Testis (tissue), 3 donors: Measurements from ENCODE around the gene SLC4A8. TPM values are rescaled to one million over a fixed set of nuclear protein-coding genes. Genes with fewer than 3 reads are reported as not detected.

ENCODE experiments used
- DNase-seq: peaks from one replicate; pipeline ENCODE4 v3.0.0-alpha.2; 2019
- H3K27ac ChIP-seq, 2 donors: fragments of 200-600 bp; sonication (generic); one replicate each; pipeline ENCODE4 v1.5.1; 2019
- H3K27me3 ChIP-seq: fragments of 200-600 bp; sonication (generic); one replicate; pipeline ENCODE4 v1.5.1; 2019
- H3K36me3 ChIP-seq: fragments of 200-600 bp; sonication (generic); one replicate; pipeline ENCODE4 v1.5.1; 2017; ENCODE audit warnings: low read depth; ENCODE audit errors: missing control alignments
- H3K4me1 ChIP-seq: fragments of 200-600 bp; sonication (generic); one replicate; pipeline ENCODE4 v1.5.1; 2019
- H3K4me3 ChIP-seq, 2 donors: fragments of 200-600 bp; sonication (generic); one replicate each; pipeline ENCODE4 v1.5.1; 2017 to 2019
- H3K9me3 ChIP-seq: fragments of 200-600 bp; sonication (generic); one replicate; pipeline ENCODE4 v1.5.1; 2017
- POLR2A ChIP-seq: fragments of 450-650 bp; IDR thresholded peaks from one replicate; pipeline ENCODE4 v1.6.1; 2017; ENCODE audit warnings: antibody characterized with exemption, mild to moderate bottlenecking, moderate library complexity
- WGBS, 2 donors: methylation state at CpG; one replicate each; pipeline ENCODE4 v1.1.5; 2018; 5-methylcytosine and 5-hydroxymethylcytosine counted together
- intact Hi-C: fragments of 100-400 bp; cut with DNase I; formaldehyde crosslinking; loops from one replicate; pipeline ENCODE4 v1.15.1; 2023; ENCODE audit warnings: low total_unique reads
- polyA plus RNA-seq: library from polyadenylated mRNA; stranded (reverse); fragments of 350-450 nt; fragmentation: Illumina TruSeq; extraction: RNeasy Lipid Tissue Mini Kit (QIAGEN cat#74804); gene quantifications from one replicate; pipeline ENCODE4 v1.2.3, GENCODE V29; 2014; ENCODE audit warnings: low read depth, low replicate concordance; ENCODE audit not compliant: insufficient read depth
- total RNA-seq, 2 donors: library from RNA; depleted of rRNA; stranded (reverse); fragments of >200 nt; gene quantifications; one replicate each; pipeline ENCODE4 v1.2.3, GENCODE V29; 2016
- TF ChIP-seq, protein P1 (sequence below), 3 experiments: fragments of 450-650 bp in 2 of 3; fragments of 200-600 bp in 1 of 3; sonication (generic) in 1 of 3; IDR thresholded peaks; one replicate each; pipeline ENCODE4 v1.5.1; 2016 to 2019; ENCODE audit warnings: antibody characterized with exemption in 3 of 3, mild to moderate bottlenecking in 2 of 3, moderate library complexity in 1 of 3

SLC4A8 gene
- total and polyA plus RNA-seq, 3 donors from 2014 or later: 52.7 to 78.6 (median 63.7) TPM

DNA sequence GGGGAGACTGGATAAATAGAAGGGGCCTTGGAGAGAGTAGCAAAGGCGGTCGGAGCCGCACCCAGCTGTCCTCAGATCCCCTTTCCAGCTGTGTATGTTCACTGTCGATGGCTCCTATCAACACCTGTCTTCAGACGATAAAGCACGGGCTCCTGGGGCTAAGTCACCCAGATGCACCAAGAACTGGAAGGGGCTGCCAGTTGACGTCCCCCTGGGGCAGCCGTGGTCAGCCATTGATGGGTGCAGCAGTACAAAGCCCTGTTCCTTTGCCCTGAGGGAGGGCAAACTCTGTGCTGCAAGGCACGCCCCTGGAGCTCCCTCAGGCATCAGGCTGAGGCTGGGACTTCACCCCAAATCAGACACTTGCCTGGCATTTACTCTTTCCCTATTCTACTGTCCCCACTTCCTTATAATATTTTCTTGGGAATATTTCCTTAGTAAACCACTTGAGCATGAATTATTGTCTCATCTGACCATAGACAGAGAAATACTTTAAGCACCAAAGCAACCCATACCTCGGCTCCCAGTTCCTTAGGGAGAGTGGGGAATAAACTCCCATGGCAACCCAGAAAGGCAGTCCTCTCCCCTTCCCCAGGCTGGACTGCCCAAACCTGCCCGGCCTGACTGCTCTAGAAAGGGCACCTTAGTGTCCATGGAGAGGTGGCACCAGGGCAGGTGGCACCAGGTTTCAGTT is 106.8 kb downstream of the SLC4A8 start:
- intact Hi-C loops: loop anchor here (5.0 kb wide), 1 partner anchor 109 kb away; the partner anchor contains the start of gene SLC4A8
- Histone ChIP-seq H3K36me3 (no peaks in the 10 kb centered on the region), H3K4me3 (no peak overlapping the region), H3K4me1 (no peaks in the 10 kb centered on the region), H3K27ac (no peak overlapping the region), H3K27me3 (no peaks in the 10 kb centered on the region), H3K9me3 (no peaks in the 10 kb centered on the region)
- TF ChIP-seq POLR2A: no peak
- TF ChIP-seq, protein P1, sequence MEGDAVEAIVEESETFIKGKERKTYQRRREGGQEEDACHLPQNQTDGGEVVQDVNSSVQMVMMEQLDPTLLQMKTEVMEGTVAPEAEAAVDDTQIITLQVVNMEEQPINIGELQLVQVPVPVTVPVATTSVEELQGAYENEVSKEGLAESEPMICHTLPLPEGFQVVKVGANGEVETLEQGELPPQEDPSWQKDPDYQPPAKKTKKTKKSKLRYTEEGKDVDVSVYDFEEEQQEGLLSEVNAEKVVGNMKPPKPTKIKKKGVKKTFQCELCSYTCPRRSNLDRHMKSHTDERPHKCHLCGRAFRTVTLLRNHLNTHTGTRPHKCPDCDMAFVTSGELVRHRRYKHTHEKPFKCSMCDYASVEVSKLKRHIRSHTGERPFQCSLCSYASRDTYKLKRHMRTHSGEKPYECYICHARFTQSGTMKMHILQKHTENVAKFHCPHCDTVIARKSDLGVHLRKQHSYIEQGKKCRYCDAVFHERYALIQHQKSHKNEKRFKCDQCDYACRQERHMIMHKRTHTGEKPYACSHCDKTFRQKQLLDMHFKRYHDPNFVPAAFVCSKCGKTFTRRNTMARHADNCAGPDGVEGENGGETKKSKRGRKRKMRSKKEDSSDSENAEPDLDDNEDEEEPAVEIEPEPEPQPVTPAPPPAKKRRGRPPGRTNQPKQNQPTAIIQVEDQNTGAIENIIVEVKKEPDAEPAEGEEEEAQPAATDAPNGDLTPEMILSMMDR (IDR thresholded peaks at IDR 0.05): no peak
- no peak for DNase-seq
- 65 to 67% methylated on average over 10 to 11 of the region's 11 CpGs for WGBS, 2 donors

DNA sequence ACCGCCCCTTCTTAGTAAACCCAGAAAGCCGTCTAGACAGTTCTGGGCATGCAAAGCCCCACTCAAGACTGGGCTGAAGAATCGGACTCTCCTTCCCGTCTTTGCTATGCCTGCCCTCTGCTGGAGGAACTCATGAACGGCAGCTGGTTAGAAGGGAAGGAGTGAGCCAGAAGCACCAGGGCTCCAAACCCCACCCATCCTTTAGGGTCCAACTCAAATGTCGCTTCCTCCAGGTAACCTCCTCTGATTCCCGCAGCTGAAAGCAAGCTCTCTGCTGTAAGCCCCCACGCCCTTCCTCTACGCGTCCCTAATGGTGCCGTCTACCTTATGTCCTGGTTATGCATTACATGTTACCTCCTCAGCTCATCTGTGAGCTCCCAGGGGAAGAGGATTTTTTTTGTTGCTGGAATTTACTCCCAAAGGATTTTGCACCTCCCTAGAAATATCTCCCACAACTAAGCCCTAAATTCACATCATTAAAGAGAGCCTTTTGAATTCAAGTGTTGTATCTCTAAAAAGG is 107.4 kb downstream of the SLC4A8 start:
- no peaks in the 10 kb centered on the region for H3K9me3 ChIP-seq
- H3K4me1 ChIP-seq: no peaks in the 10 kb centered on the region
- peak; percentile 88 for DNase-seq
- intact Hi-C loops: loop anchor here (5.0 kb wide), 1 partner anchor 110 kb away; the partner anchor contains the start of gene SLC4A8
- no peaks in the 10 kb centered on the region for H3K36me3 ChIP-seq
- WGBS, 2 donors: 4 to 9% methylated on average over 5 to 11 of the region's 11 CpGs
- no peaks in the 10 kb centered on the region for H3K27me3 ChIP-seq
- TF ChIP-seq, protein P1 (IDR thresholded peaks at IDR 0.05): peak; percentile 81 to 86 (median 86)
- TF ChIP-seq POLR2A: no peak
- no peak overlapping the region for H3K4me3 ChIP-seq
- no peak overlapping the region for H3K27ac ChIP-seq

DNA sequence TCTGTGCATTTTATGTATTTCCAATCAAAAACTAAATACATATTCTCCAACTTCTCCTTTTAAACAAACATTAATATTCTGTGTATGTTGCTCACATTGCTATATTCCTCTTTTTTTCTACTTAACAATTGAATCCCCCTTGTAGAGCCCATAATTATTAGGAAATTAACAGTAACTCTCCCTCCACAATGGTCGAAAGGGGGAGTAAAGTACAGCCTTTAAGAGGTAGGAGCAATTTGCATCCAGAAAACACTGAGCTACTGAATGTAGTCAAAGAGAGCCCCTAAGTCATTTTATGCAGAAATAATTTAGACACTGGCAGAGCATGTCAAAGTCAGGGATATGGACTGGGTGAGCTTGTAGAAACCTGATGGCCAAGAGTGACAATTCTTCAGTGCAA is 109.2 kb downstream of the SLC4A8 start:
- H3K4me3 ChIP-seq: no peak overlapping the region
- TF ChIP-seq, protein P1 (IDR thresholded peaks at IDR 0.05): no peak
- TF ChIP-seq POLR2A: no peak
- DNase-seq: no peak
- WGBS, 2 donors: 32 to 42% methylated on average over 1 of the region's 1 CpG
- intact Hi-C loops: loop anchor here (5.0 kb wide), 1 partner anchor 111 kb away; the partner anchor contains the start of gene SLC4A8
- H3K27ac ChIP-seq: no peak overlapping the region
- no peaks in the 10 kb centered on the region for H3K36me3 ChIP-seq
- H3K9me3 ChIP-seq: no peaks in the 10 kb centered on the region
- H3K27me3 ChIP-seq: no peaks in the 10 kb centered on the region
- no peaks in the 10 kb centered on the region for H3K4me1 ChIP-seq

DNA sequence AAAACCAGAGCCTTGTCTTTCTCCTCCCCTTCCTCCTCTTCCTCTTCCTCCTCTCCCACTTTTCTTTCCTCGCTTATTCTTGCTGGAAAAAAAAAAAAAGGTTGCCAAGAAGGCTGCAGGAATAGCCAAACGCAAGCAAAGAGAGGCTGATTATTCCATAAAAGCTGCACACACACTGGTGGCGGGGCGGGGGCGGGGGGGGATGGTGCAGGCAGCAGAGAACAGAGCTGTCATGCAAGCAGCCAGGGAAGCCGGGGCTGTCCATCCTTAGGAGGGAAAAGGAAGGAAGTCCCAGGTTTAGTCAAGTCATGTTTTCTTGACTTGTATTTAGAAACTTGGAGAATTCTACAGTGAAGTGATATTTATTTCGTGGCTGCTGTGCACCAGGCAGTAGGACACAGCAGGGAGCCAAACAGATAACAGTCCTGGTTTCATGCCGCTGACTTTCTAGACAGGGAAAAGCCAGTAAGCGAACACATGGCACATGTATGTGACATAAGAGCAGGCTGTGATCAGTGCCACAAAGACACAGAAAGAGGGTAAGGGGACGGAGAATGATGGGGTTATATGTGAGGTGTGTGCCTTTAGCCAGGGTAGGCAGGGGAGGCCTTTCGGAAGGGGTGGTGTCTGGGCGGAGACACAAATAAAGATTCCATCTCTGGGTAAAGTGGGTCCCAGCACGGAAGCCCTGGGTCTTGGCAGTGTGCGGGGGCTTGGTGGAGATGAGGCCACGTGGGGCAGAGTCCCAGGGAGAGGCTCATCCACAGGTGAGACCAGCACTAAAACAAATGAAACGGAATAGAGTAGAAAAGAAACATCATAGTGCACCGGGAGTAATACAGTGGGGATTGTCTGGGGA is 109.8 kb downstream of the SLC4A8 start:
- WGBS, 2 donors: 73 to 76% methylated on average over 17 of the region's 17 CpGs
- DNase-seq: no peak
- no peaks in the 10 kb centered on the region for H3K27me3 ChIP-seq
- H3K27ac ChIP-seq: no peak overlapping the region
- no peaks in the 10 kb centered on the region for H3K4me1 ChIP-seq
- no peaks in the 10 kb centered on the region for H3K36me3 ChIP-seq
- intact Hi-C loops: loop anchor here (5.0 kb wide), 1 partner anchor 112 kb away; the partner anchor contains the start of gene SLC4A8
- H3K9me3 ChIP-seq: no peaks in the 10 kb centered on the region
- H3K4me3 ChIP-seq: no peak overlapping the region
- TF ChIP-seq, protein P1 (IDR thresholded peaks at IDR 0.05): no peak
- TF ChIP-seq POLR2A: no peak
